Right lobe of liver (tissue), 4 donors: Measurements from ENCODE around the gene PAN3.

Experiments used
- POLR2A ChIP-seq: fragments of 450-650 bp; IDR thresholded peaks from one replicate; pipeline ENCODE4 v1.6.1; 2017; ENCODE audit warnings: antibody characterized with exemption, mild to moderate bottlenecking
- TF ChIP-seq, protein P1 (sequence below), 4 donors: fragments of 200-600 bp in 3 of 4; fragments of 450-650 bp in 1 of 4; IDR thresholded peaks; one replicate each; pipeline versions ENCODE4 v1.5.1 to v1.8.0; 2016 to 2022; ENCODE audit warnings: antibody characterized with exemption in 4 of 4, mild to moderate bottlenecking in 2 of 4
- donor health status: DM: no; HTN: no; CAD: no.
- donor health status: DM: no; HTN: no; CAD: no.
- donor health status: DM: no; HTN: yes; CAD: no.

DNA sequence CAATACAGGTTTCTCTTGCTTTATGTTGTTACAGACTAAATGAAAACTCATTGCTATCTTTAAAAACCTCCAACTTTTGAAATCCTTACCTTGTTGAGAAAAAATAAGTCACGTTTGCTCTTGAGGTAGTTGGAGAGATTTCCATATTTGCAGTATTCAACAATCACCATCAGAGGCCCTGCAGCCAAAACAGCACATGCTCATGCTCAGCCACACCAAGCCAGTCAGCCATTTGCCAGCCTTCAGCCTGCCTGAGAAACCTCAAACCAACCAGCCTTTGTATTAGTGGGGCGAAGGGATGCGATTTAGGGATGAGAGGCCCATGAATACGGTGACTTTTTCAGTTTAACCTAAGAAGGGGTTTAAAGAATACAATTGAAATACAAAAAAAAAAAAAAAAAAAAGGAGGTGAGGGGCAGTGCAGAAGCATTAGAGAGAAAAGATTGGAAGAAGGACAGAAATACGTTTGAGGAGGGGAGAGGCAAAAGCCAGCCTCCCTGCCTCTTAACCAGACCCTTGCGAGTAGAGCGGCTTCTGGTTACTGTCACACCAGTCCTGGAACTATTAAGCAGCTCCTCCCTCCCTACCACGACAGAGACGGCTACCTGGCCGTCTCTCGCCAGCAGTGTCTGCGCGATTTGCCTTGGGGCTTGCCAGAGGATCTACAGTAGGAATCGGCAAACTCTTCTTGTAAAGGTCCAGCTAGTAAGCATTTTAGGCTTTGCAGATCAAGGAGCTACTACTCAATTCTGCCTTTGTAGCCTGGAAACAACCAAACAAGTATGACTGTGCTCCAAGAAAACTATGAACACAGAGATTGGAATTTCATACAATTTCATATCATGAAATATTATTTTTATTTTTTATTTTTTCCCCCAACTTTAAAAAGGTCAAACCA lies 189.3 kb downstream of the PAN3 start:
- TF ChIP-seq, protein P1, sequence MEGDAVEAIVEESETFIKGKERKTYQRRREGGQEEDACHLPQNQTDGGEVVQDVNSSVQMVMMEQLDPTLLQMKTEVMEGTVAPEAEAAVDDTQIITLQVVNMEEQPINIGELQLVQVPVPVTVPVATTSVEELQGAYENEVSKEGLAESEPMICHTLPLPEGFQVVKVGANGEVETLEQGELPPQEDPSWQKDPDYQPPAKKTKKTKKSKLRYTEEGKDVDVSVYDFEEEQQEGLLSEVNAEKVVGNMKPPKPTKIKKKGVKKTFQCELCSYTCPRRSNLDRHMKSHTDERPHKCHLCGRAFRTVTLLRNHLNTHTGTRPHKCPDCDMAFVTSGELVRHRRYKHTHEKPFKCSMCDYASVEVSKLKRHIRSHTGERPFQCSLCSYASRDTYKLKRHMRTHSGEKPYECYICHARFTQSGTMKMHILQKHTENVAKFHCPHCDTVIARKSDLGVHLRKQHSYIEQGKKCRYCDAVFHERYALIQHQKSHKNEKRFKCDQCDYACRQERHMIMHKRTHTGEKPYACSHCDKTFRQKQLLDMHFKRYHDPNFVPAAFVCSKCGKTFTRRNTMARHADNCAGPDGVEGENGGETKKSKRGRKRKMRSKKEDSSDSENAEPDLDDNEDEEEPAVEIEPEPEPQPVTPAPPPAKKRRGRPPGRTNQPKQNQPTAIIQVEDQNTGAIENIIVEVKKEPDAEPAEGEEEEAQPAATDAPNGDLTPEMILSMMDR (IDR thresholded peaks at IDR 0.05) = no peak
- TF ChIP-seq POLR2A = no peak
